ENCODE measurements around the gene IRX4.

The IRX4 gene

GRCh38 chr5:1882337-1883119 lies at the start of gene IRX4:
IRX4 (minus strand) TSS chr5:1882925; CDS start chr5:1882647, 278 bp downstream.
- no peak for DNase-seq

GRCh38 chr5:1931604-1932231 lies 49.0 kb upstream of the IRX4 start:
- no peak for DNase-seq

- no peak for DNase-seq
Measured at GRCh38 chr5:1930880-1931603, 48.3 kb upstream of the IRX4 start.

- no peak for DNase-seq
Measured at GRCh38 chr5:1930501-1930879, 47.8 kb upstream of the IRX4 start.

- no peak for DNase-seq
Measured at GRCh38 chr5:1929108-1929991, 46.6 kb upstream of the IRX4 start.

- no peak for DNase-seq
Measured at GRCh38 chr5:1926471-1927341, 44.0 kb upstream of the IRX4 start.

- no peak for DNase-seq
Measured at GRCh38 chr5:1926071-1926440, 43.3 kb upstream of the IRX4 start.

- DNase-seq, result no peak
Measured at GRCh38 chr5:1925111-1926070, 42.7 kb upstream of the IRX4 start.

GRCh38 chr5:1923766-1924165 lies 41.0 kb upstream of the IRX4 start:
- DNase-seq, result no peak

GRCh38 chr5:1923341-1923740 lies 40.6 kb upstream of the IRX4 start:
- no peak for DNase-seq

GRCh38 chr5:1921711-1922110 lies 39.0 kb upstream of the IRX4 start:
- no peak for DNase-seq

GRCh38 chr5:1919750-1920149 lies 37.0 kb upstream of the IRX4 start:
- DNase-seq, result no peak

GRCh38 chr5:1919209-1919566 lies 36.5 kb upstream of the IRX4 start:
- no peak for DNase-seq

GRCh38 chr5:1918488-1919208 lies 35.9 kb upstream of the IRX4 start:
- DNase-seq, result no peak

GRCh38 chr5:1917830-1918487 lies 35.2 kb upstream of the IRX4 start:
- no peak for DNase-seq

GRCh38 chr5:1916041-1917001 lies 33.6 kb upstream of the IRX4 start:
- DNase-seq, result no peak

GRCh38 chr5:1915316-1915715 lies 32.6 kb upstream of the IRX4 start:
- no peak for DNase-seq

GRCh38 chr5:1914471-1914870 lies 31.7 kb upstream of the IRX4 start:
- DNase-seq, result no peak

All from hematopoietic multipotent progenitor cell treated with erythropoietin and hydrocortisone succinate and interleukin-3 and kit ligand, for 6 days (in vitro differentiated cells).